ENCODE results near the gene ITGB1.
A peak's percentile ranks its signal among the peaks of the same experiment; 100 is the strongest.
"Not testable (repeated sequence)": the region's sequence is repeated elsewhere in the genome, so short reads cannot be mapped to it uniquely, and the experiment has no call there.

ITGB1 gene

DNA sequence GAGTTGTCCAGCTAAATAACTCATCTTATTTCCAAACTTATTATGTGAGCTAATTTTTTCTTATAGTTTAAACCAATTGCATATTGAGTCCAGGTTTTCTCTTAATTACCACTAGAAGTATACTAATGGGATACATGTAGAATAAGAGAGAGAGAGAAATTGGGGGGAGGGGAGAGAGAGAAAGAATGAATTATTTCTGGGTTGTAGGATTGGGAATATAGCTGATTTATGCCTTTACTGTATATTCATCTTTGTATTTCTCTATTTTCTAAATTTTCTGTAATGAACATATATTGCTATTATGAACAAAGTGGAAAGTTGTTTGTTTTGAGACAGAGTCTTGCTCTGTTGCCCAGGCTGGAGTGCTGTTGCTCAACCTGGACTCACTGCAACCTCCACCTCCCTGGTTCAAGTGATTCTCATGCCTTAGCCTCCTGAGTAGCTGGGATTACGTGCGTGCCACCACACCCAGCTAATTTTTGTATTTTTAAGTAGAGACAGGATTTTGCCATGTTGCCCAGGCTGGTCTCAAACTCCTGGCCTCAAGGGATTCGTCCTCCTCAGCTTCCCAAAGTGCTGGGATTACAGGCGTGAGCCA lies 26.1 kb upstream of the ITGB1 start:
- Mint-ChIP-seq H3K27ac (no peak overlapping the region), H3K4me1 (ENCODE audit: low read depth) (peaks cover 35% of the 10 kb centered on the region), H3K9me3 (no peaks in the 10 kb centered on the region)

GRCh38 chr10:32982911-32983909 lies 25.2 kb upstream of the ITGB1 start:
- no peaks in the 10 kb centered on the region for H3K9me3 Mint-ChIP-seq
- H3K27ac Mint-ChIP-seq, result no peak overlapping the region
- H3K4me1 Mint-ChIP-seq (ENCODE audit: low read depth), result peaks cover 35% of the 10 kb centered on the region
- H3K36me3 Mint-ChIP-seq (ENCODE audit: low read depth), result no peaks in the 10 kb centered on the region
- H3K27me3 Mint-ChIP-seq, result no peaks in the 10 kb centered on the region
- H3K4me3 Mint-ChIP-seq, result no peak overlapping the region

More for the DNA sequence above, 26.1 kb upstream of the ITGB1 start:
- Mint-ChIP-seq H3K27me3 (no peaks in the 10 kb centered on the region), H3K4me3 (no peak overlapping the region), H3K36me3 (ENCODE audit: low read depth) (no peaks in the 10 kb centered on the region)

DNA sequence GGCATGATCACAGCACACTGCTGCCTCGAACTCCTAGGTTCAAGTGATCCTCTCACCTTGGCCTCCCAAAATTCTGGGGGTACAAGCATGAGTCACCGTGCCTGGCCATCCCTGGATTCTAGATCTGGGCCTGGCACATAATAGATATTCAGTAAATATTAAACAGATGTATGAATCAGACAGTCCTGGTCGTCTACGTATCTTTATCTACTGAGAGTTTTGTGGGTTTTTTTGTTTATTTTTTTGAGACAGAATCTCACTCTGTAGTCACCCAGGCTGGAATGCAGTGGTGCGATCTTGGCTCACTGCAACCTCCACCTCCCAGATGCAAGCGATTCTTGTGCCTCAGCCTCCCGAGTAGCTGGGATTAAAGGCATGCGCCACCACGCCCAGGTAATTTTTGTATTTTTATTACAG lies 24.3 kb upstream of the ITGB1 start:
- peaks cover 35% of the 10 kb centered on the region for H3K4me1 Mint-ChIP-seq (ENCODE audit: low read depth)
- no peak overlapping the region for H3K27ac Mint-ChIP-seq
- H3K9me3 Mint-ChIP-seq, result no peaks in the 10 kb centered on the region
- H3K4me3 Mint-ChIP-seq, result no peak overlapping the region
- H3K27me3 Mint-ChIP-seq, result no peaks in the 10 kb centered on the region
- no peaks in the 10 kb centered on the region for H3K36me3 Mint-ChIP-seq (ENCODE audit: low read depth)

DNA sequence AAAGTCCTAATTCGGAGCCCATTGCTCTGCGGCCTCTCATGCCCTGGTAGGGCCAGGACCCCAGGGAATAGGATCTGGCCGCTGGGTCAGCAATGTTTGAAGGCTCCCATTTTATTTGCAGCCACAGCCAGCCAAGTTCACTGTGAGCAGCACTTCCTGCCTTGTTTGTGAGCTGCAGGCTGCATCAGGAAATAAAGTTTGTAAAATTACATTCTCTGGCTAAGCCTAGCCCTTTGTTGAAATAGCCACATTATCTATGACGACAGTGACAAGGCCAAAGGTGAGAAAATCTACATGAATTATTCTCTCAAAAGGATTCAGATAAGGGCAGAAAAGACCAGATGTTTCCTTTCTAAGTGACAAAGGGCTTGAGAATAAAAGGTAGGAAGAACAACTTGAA lies 23.7 kb upstream of the ITGB1 start:
- Mint-ChIP-seq H3K9me3 (no peaks in the 10 kb centered on the region), H3K4me1 (ENCODE audit: low read depth) (peaks cover 35% of the 10 kb centered on the region), H3K27me3 (no peaks in the 10 kb centered on the region), H3K36me3 (ENCODE audit: low read depth) (no peaks in the 10 kb centered on the region), H3K4me3 (no peak overlapping the region), H3K27ac (peak overlapping the region; percentile 21)

DNA sequence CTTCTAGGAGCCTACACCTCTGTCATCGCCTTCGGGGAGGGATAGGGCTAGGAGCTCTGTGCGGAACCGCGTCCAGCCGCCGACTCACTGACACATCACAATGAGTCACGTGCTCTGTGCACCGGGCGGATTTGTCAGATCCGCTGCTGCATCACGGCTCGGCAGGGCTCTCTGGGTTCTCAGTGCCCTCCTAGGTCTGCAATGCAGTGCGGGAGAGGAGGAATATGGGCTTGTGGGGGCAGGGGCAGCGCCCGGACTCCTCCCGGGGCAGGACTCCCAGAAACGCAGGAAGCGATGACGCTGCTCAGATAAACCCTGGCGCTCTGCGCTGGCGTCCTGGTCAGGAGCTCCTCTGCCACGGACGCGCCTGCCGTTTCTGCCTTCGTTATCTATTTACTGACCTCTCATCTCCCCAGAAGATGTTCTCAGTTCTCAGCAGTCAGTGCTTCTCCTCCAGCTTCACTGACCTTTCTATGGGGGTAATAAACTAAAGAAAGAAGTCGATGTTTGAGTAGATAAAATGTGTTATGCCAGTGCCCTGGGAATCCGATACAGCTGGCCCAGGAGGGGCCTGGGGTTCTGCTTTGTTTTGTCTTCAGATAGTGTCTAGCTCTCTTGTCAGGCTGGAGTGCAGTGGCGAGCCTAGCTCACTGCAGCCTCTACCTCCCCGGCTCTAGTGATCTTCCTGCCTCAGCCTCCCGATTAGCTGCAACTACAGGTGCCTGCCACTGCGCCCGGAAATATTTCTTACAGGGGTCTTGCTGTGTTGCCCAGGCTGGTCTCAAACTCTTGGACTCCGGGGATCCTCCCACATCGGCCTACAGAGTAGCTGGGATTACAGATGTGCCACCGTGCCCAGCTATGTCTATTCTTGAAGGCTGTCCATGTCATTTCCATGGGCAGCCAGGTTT lies 22.8 kb upstream of the ITGB1 start:
- Mint-ChIP-seq H3K4me1 (ENCODE audit: low read depth) (peaks cover 35% of the 10 kb centered on the region), H3K27me3 (no peaks in the 10 kb centered on the region), H3K27ac (peak overlapping the region; percentile 77), H3K36me3 (ENCODE audit: low read depth) (no peaks in the 10 kb centered on the region), H3K4me3 (peak overlapping the region; percentile 86), H3K9me3 (no peaks in the 10 kb centered on the region)

DNA sequence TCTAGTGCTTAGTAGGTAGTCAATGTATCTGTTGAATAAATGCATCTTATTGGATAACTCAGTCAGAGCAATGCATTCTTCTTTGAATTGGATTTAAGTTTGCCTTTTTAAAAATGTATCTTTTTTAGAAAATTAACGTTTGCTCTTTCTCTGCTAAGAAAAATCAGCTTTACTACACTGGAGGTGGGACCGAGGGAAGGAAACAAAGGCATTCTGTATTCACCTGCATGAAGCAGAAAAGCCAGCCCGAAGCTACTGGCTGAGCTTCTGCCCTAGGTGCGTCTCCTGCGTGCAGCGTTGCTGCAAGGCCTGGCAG lies 22.2 kb upstream of the ITGB1 start:
- H3K4me1 Mint-ChIP-seq (ENCODE audit: low read depth), result peaks cover 35% of the 10 kb centered on the region
- H3K27ac Mint-ChIP-seq, result peak overlapping the region; percentile 77
- H3K4me3 Mint-ChIP-seq, result peak overlapping the region; percentile 86
- H3K9me3 Mint-ChIP-seq, result no peaks in the 10 kb centered on the region
- no peaks in the 10 kb centered on the region for H3K36me3 Mint-ChIP-seq (ENCODE audit: low read depth)
- H3K27me3 Mint-ChIP-seq, result no peaks in the 10 kb centered on the region

DNA sequence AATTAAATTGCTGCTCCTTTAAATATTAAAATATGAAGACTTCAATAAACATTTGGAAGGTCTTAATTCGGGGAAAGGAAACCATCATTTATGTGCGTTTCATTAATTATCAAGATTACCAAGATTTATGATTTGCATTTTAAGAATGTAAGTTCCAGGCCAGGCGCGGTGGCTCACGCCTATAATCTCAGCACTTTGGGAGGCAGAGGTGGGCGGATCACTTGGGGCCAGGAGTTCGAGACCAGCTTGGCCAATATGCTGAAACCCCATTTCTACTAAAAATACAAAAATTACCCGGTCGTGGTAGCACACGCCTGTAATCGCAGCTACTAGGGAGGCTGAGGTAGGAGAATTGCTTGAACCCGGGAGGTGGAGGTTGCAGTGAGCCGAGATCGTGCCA lies 21.7 kb upstream of the ITGB1 start:
- H3K9me3 Mint-ChIP-seq; H3K27ac Mint-ChIP-seq; H3K36me3 Mint-ChIP-seq (ENCODE audit: low read depth); H3K4me3 Mint-ChIP-seq; H3K27me3 Mint-ChIP-seq: not testable (repeated sequence)
- peaks cover 35% of the 10 kb centered on the region for H3K4me1 Mint-ChIP-seq (ENCODE audit: low read depth)

GRCh38 chr10:32979041-32979440 lies 21.0 kb upstream of the ITGB1 start:
- Mint-ChIP-seq H3K27ac (no peak overlapping the region), H3K9me3 (no peaks in the 10 kb centered on the region), H3K4me1 (ENCODE audit: low read depth) (peaks cover 35% of the 10 kb centered on the region), H3K4me3 (no peak overlapping the region), H3K36me3 (ENCODE audit: low read depth) (no peaks in the 10 kb centered on the region), H3K27me3 (no peaks in the 10 kb centered on the region)

- H3K36me3 Mint-ChIP-seq (ENCODE audit: low read depth), result not testable (repeated sequence)
Measured at GRCh38 chr10:32977846-32978809, 20.1 kb upstream of the ITGB1 start.

DNA sequence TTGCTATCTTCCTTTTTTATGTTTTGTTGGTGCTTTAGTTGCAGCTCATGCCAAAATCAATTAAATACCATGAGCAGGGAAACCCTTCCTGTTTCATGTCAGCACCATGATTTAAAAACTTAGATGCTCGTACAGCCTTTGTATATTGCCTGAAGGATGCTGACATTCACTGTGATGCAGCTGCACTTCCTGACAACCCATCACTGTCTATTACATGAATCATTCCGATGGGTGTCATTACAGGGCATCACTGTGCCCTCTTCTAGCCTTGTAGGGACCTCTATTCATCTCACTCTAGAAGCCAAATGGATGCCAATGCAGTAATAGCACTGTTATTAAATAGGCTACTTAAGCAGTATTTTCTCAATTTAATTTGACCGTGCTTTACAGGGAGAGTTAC lies 18.3 kb upstream of the ITGB1 start:
- H3K4me3 Mint-ChIP-seq, result no peak overlapping the region
- H3K27ac Mint-ChIP-seq, result no peak overlapping the region
- H3K27me3 Mint-ChIP-seq, result no peaks in the 10 kb centered on the region
- peaks cover 32% of the 10 kb centered on the region for H3K4me1 Mint-ChIP-seq (ENCODE audit: low read depth)
- no peaks in the 10 kb centered on the region for H3K36me3 Mint-ChIP-seq (ENCODE audit: low read depth)
- no peaks in the 10 kb centered on the region for H3K9me3 Mint-ChIP-seq

More at GRCh38 chr10:32977846-32978809, 20.1 kb upstream of the ITGB1 start:
- not testable (repeated sequence) for H3K27ac Mint-ChIP-seq, H3K9me3 Mint-ChIP-seq, H3K4me3 Mint-ChIP-seq, H3K27me3 Mint-ChIP-seq
- H3K4me1 Mint-ChIP-seq (ENCODE audit: low read depth), result peaks cover 31% of the 10 kb centered on the region

DNA sequence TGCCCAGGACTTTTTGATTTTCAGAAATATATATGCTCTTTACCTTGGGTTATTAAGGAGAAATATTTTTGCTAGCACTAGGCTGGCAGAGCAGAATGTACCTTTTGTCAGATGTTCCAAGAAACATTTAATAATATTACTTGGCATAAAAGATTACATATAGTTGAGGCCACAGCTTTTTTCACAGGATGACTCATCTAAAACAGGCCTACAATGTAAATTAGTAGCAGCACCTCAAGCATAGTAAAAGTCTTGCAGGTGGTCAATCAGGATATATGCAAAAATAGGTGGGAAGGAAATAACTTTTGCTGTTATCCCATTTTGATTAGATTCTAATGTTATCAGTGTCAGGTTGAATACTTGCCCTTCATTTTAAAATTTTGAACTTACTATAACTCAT lies 14.9 kb upstream of the ITGB1 start:
- Mint-ChIP-seq H3K4me1 (ENCODE audit: low read depth) (peaks cover 24% of the 10 kb centered on the region), H3K36me3 (ENCODE audit: low read depth) (no peaks in the 10 kb centered on the region), H3K4me3 (no peak overlapping the region), H3K9me3 (no peaks in the 10 kb centered on the region), H3K27ac (no peak overlapping the region), H3K27me3 (no peaks in the 10 kb centered on the region)

DNA sequence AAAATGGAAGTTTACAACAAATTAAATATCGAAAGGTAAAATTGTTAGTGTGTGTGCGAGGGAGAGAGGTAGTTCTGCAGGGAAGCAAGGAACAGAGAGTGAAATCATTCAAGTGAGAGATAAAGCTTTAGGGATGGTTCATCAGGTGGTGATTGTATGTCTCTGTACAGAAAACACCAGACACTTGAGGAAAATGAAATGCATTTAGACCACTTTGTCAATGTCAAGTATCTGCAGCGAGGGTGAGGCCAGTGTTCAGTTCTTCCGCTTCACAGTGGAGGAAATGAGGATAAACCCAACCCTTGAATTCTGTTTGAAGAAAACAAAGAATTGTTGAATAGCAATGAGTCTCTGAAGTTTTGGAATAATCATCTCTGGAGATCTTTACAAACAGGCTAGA lies 14.4 kb upstream of the ITGB1 start:
- H3K4me1 Mint-ChIP-seq (ENCODE audit: low read depth), result peaks cover 24% of the 10 kb centered on the region

DNA sequence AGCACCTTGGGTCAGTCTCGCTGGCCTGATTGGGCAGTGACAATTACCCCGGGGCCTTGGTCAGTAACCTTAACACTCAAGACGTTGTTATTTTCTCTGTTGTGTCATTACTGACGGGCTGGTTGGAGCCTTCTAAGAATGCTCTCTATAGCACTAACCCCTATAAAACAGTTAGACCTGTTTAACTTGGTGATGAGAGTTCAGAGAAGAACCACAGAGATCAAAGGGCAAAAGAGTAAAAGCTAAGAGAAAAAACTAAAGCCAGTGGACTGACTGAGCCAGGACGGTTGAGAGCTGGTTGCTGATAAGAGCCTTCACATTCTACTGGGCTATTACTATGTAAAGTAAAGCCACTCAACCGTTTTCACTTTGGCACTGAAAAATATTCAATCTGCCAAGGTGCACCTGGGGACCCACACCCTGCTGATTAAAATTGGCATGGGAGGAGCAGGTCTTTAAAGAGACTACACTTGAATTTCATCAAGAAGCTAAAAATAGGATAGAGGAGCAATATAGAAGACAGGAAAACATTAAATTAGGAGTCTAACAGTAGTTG lies 13.6 kb upstream of the ITGB1 start:
- peaks cover 24% of the 10 kb centered on the region for H3K4me1 Mint-ChIP-seq (ENCODE audit: low read depth)
- H3K27ac Mint-ChIP-seq, result no peak overlapping the region
- no peaks in the 10 kb centered on the region for H3K27me3 Mint-ChIP-seq
- H3K9me3 Mint-ChIP-seq, result no peaks in the 10 kb centered on the region
- H3K36me3 Mint-ChIP-seq (ENCODE audit: low read depth), result no peaks in the 10 kb centered on the region
- H3K4me3 Mint-ChIP-seq, result no peak overlapping the region

More for the DNA sequence above, 14.4 kb upstream of the ITGB1 start:
- Mint-ChIP-seq H3K36me3 (ENCODE audit: low read depth) (no peaks in the 10 kb centered on the region), H3K9me3 (no peaks in the 10 kb centered on the region), H3K27ac (no peak overlapping the region), H3K4me3 (no peak overlapping the region), H3K27me3 (no peaks in the 10 kb centered on the region)

DNA sequence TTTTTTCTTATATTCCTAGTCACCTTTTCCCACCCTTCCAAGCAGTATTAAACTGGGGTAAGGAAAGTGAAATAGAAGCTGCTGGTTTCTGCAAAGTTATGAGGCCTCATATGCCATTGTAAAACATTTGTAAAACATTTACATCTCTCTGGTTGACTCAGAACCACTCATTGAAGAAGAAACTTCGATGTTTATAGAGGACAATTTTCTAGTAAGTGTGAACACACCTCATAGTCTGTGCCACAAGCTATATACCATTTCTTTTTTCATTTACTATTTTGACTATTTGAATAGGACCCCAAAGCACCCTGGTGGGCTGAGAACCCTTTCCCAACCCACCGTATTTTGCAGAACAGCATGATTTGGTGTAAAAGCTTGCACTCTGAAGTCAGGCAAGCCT lies 12.9 kb upstream of the ITGB1 start:
- Mint-ChIP-seq H3K27me3 (no peaks in the 10 kb centered on the region), H3K36me3 (ENCODE audit: low read depth) (no peaks in the 10 kb centered on the region), H3K9me3 (no peaks in the 10 kb centered on the region), H3K27ac (no peak overlapping the region), H3K4me3 (no peak overlapping the region), H3K4me1 (ENCODE audit: low read depth) (peaks cover 24% of the 10 kb centered on the region)
